ENCODE measurements around the gene GLO1.
A peak's percentile ranks its signal among the peaks of the same experiment; 100 is the strongest.
"Not testable (repeated sequence)": the region's sequence is repeated elsewhere in the genome, so short reads cannot be mapped to it uniquely, and the experiment has no call there.

GLO1 gene

DNA sequence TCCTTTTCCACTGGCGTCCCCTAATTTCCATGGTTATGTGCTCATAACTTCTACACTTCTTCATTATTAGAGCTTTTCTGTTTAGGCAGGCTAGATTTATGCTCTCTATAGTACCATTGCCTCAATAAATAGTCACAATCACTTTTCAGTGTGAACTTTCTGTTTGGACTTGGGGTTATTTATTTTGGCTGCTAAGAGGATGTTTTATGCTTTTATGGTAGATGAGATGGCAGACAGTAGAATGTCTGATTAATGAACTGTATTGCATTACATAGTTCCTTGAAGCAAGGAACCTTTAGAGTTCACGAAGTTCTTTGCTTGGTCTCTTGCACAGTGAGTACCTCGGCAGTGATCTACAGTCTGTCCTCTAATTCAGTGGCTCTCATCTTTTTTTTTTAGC lies 19.1 kb upstream of the GLO1 start:
- H3K27me3 ChIP-seq (ENCODE audit: insufficient read depth, low read length) = no peaks in the 10 kb centered on the region
- peaks cover 8% of the 10 kb centered on the region for H3K4me1 ChIP-seq (ENCODE audit: insufficient read depth, low read length)

DNA sequence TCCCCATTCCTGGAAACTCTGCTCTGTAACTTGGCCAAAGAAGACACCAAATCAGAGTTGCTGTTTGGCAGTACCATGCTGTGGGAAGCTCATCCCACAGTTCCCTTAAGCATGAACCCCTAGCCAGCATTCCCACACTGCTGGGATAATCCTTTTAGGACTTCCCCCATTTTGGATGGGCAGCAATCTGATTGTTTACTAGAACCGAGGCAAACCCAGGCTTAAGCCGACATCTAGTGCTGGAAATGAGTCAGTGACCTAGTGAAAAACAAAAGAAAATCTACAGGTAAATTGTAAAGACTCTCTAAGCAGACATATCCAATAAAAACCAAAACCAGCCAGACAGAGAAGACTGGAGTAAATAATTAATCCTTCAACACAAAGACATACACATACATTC lies 17.4 kb upstream of the GLO1 start:
- Histone ChIP-seq H3K4me3 (ENCODE audit: low read length) (no peak overlapping the region), H3K9me3 (ENCODE audit: low read length) (no peaks in the 10 kb centered on the region), H3K36me3 (ENCODE audit: insufficient read depth, low read length) (no peaks in the 10 kb centered on the region), H3K27me3 (ENCODE audit: insufficient read depth, low read length) (no peaks in the 10 kb centered on the region), H3K4me1 (ENCODE audit: insufficient read depth, low read length) (peaks cover 1% of the 10 kb centered on the region), H2AFZ (ENCODE audit: low read depth, low read length) (no peak overlapping the region)

More for the DNA sequence above, 19.1 kb upstream of the GLO1 start:
- H2AFZ ChIP-seq (ENCODE audit: low read depth, low read length) = no peak overlapping the region
- no peaks in the 10 kb centered on the region for H3K36me3 ChIP-seq (ENCODE audit: insufficient read depth, low read length)
- no peaks in the 10 kb centered on the region for H3K9me3 ChIP-seq (ENCODE audit: low read length)
- no peak overlapping the region for H3K4me3 ChIP-seq (ENCODE audit: low read length)

- Histone ChIP-seq H3K27me3 (ENCODE audit: insufficient read depth, low read length) (no peaks in the 10 kb centered on the region), H3K4me1 (ENCODE audit: insufficient read depth, low read length) (no peaks in the 10 kb centered on the region)
Measured at GRCh38 chr6:38719358-38719757, 16.4 kb upstream of the GLO1 start.

DNA sequence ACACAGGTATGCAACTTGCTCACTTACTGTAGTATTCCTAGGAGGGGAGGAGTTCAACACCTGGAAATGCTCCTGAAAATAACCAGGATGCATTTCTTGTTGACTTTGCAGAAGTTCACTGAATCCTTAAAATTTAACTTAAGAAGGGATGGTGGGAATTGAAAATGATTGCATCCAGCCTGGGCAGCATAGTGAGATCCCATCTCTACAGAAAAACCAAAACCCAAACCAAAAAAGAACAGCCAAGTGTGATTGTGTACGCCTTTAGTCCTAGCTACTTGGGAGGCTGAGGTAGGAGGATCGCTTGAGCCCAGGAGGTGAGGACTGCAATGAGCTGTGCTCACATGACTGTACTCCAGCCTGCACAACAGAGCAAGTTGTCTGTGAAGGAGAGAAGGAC lies 13.9 kb upstream of the GLO1 start:
- Histone ChIP-seq H3K36me3 (ENCODE audit: insufficient read depth, low read length) (no peaks in the 10 kb centered on the region), H3K9me3 (ENCODE audit: low read length) (no peaks in the 10 kb centered on the region), H2AFZ (ENCODE audit: low read depth, low read length) (no peak overlapping the region), H3K4me3 (ENCODE audit: low read length) (no peak overlapping the region), H3K27me3 (ENCODE audit: insufficient read depth, low read length) (no peaks in the 10 kb centered on the region), H3K4me1 (ENCODE audit: insufficient read depth, low read length) (no peaks in the 10 kb centered on the region)

More at GRCh38 chr6:38719358-38719757, 16.4 kb upstream of the GLO1 start:
- no peaks in the 10 kb centered on the region for H3K36me3 ChIP-seq (ENCODE audit: insufficient read depth, low read length)
- H3K9me3 ChIP-seq (ENCODE audit: low read length) = no peaks in the 10 kb centered on the region
- H2AFZ ChIP-seq (ENCODE audit: low read depth, low read length) = no peak overlapping the region
- H3K4me3 ChIP-seq (ENCODE audit: low read length) = no peak overlapping the region

DNA sequence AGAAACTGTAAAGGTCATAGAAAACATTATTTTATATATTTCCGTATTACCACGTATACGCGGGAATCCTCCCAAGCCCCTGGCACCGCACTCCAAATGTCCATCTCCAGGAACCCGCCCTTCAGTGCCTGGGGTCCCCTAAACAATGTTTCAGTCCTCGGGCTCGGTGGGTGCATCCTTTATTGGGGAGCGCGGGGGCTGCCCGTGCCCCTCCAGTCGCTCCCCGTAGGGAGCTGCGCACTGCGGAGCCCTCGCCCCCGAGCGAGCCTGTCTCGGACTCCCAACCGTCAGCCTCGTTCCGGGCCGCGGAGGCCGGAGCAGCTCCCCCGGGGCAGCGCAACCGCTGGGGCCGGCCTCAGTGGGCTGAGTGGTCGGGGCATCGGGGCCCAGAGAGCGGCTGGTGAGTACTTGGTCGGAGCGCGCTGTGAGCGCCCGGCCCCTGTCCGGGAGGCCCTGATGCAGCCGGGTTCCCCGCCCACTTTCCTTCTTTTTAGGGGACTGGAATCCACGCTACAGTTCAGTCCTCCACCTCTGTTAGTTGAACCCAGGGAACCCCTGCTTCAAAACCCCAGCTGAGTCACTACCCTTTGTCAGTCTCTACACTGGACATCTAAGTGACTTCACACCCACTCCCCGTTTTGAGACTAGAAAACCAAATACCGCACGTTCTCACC lies 12.2 kb upstream of the GLO1 start, which contains the start of gene DNAH8:
Gene DNAH8, plus strand, starts transcription at position 296 of the 674 bp plus-strand sequence. CDS start 7,499 bp downstream, outside the sequence.
- Histone ChIP-seq H2AFZ (ENCODE audit: low read depth, low read length) (no peak within 1 kb of the TSS), H3K4me1 (ENCODE audit: insufficient read depth, low read length) (no peaks in the 10 kb centered on the region), H3K36me3 (ENCODE audit: insufficient read depth, low read length) (no peaks in the 10 kb centered on the region), H3K9me3 (ENCODE audit: low read length) (no peaks in the 10 kb centered on the region), H3K4me3 (ENCODE audit: low read length) (no peak within 1 kb of the TSS), H3K27me3 (ENCODE audit: insufficient read depth, low read length) (no peaks in the 10 kb centered on the region)

DNA sequence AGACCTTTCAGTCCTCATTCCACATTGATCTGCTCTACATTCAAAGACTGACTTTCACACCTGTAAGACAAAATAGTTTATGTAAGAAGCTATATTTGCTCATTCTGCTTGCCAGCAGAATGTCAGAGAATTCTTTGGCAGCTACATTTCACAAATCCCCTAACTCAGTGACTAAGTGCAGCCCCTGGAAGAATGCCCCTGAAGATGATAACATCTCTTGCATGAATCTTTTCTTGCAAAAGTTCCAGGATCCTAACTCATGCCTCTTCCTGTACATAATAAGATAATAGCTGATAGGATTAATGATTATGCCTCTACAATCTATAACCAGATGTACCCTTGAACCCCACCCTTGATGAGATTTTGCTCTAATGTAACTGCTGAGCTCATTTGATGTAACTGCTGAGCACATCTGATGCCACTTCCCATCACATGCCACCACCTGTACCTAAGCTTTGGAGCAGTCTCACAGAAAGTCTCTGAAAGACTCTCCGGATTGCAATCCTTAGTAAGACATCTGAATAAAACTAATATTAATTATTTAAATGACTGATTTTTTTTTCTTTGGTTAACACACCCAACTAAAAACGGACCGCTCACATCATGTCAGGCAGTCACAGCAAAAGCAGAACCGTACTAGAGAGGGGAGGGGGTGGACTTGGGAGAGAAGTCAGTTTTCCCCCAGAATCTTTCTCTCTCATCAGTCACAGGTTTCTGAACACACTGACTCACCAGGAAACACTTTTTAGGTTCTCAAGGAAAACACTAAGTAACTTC lies 11.5 kb upstream of the GLO1 start:
- no peaks in the 10 kb centered on the region for H3K27me3 ChIP-seq (ENCODE audit: insufficient read depth, low read length)
- H3K4me1 ChIP-seq (ENCODE audit: insufficient read depth, low read length) = no peaks in the 10 kb centered on the region
- no peak overlapping the region for H3K4me3 ChIP-seq (ENCODE audit: low read length)
- H3K9me3 ChIP-seq (ENCODE audit: low read length) = no peaks in the 10 kb centered on the region
- no peak overlapping the region for H2AFZ ChIP-seq (ENCODE audit: low read depth, low read length)
- no peaks in the 10 kb centered on the region for H3K36me3 ChIP-seq (ENCODE audit: insufficient read depth, low read length)

DNA sequence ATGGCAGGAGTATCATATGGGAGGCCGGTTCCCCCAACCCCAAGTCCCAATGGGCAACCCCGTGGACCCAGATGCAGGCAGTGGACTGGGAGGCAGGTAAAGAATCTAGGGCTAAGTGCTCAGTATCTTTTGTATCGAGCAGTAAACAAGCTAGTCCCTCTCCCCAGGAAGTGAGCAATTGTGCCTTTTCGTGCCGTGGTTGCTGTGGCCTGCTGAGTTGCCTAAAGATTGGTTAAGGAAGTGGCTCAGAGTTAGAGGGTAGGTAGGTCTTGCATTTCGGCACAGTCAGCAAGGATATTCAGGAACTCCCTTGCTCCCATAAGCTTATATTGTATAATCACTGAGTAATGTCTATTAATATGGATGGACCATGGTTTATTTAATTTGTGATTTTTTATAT lies 10.9 kb upstream of the GLO1 start:
- no peak overlapping the region for H2AFZ ChIP-seq (ENCODE audit: low read depth, low read length)
- no peaks in the 10 kb centered on the region for H3K4me1 ChIP-seq (ENCODE audit: insufficient read depth, low read length)
- H3K27me3 ChIP-seq (ENCODE audit: insufficient read depth, low read length) = no peaks in the 10 kb centered on the region
- H3K36me3 ChIP-seq (ENCODE audit: insufficient read depth, low read length) = no peaks in the 10 kb centered on the region
- no peak overlapping the region for H3K4me3 ChIP-seq (ENCODE audit: low read length)
- H3K9me3 ChIP-seq (ENCODE audit: low read length) = no peaks in the 10 kb centered on the region

DNA sequence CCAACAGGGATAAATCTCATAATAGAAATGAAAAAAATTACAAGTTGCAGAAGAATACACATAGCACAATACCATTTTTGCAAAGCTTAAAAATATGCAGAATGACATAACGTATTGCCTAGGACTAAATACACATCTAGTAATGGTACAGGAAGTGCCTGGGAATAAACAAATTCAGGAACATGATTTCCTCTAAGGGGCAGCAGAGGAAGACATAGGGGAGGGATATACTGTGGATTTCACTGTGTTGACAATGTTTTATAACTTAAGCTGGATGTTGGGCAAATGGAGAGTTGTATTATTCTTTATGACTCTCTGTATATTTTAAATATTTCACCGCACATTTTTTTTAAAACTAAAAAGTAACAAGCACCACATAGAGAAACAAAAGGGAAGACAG lies 5.6 kb upstream of the GLO1 start:
- Histone ChIP-seq H3K27me3 (ENCODE audit: insufficient read depth, low read length) (no peaks in the 10 kb centered on the region), H3K9me3 (ENCODE audit: low read length) (no peaks in the 10 kb centered on the region), H3K36me3 (ENCODE audit: insufficient read depth, low read length) (no peaks in the 10 kb centered on the region), H3K4me1 (ENCODE audit: insufficient read depth, low read length) (no peaks in the 10 kb centered on the region), H3K4me3 (ENCODE audit: low read length) (no peak overlapping the region), H2AFZ (ENCODE audit: low read depth, low read length) (no peak overlapping the region)

DNA sequence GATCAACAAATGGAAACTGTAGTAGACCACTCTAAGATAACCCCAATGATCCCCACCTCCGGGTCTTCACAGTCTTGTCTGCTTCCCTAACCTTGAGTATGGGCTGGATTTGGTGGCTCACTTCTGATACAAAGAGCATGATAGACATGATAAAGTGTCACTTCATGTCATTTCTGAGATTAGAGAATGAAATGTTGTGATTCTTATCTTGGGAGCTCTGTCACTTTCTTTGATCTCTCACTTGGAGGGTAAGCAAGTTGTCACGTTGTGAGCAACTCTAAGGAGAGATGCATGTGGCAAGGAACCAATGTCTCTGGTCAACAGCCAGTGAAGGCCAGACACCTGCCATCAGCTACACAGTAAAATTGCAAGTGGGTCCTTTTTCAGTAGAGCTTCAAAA lies 3.0 kb upstream of the GLO1 start:
- Histone ChIP-seq H3K27me3 (ENCODE audit: insufficient read depth, low read length) (no peaks in the 10 kb centered on the region), H3K4me1 (ENCODE audit: insufficient read depth, low read length) (peaks cover 4% of the 10 kb centered on the region), H3K9me3 (ENCODE audit: low read length) (peaks cover 2% of the 10 kb centered on the region), H3K36me3 (ENCODE audit: insufficient read depth, low read length) (peaks cover 3% of the 10 kb centered on the region), H2AFZ (ENCODE audit: low read depth, low read length) (no peak overlapping the region), H3K4me3 (ENCODE audit: low read length) (no peak overlapping the region)

- Histone ChIP-seq H3K9me3 (ENCODE audit: low read length) (peaks cover 8% of the 10 kb centered on the region), H3K36me3 (ENCODE audit: insufficient read depth, low read length) (peaks cover 8% of the 10 kb centered on the region), H2AFZ (ENCODE audit: low read depth, low read length) (peak overlapping the region; percentile 62), H3K27me3 (ENCODE audit: insufficient read depth, low read length) (no peaks in the 10 kb centered on the region), H3K4me1 (ENCODE audit: insufficient read depth, low read length) (peaks cover 4% of the 10 kb centered on the region), H3K4me3 (ENCODE audit: low read length) (no peak overlapping the region)
Measured at GRCh38 chr6:38703949-38704590, 1.1 kb upstream of the GLO1 start.

GRCh38 chr6:38701551-38701950 lies 1.4 kb downstream of the GLO1 start:
- Histone ChIP-seq H3K9me3 (ENCODE audit: low read length) (peaks cover 12% of the 10 kb centered on the region), H3K4me3 (ENCODE audit: low read length) (no peak overlapping the region), H3K27me3 (ENCODE audit: insufficient read depth, low read length) (no peaks in the 10 kb centered on the region), H3K4me1 (ENCODE audit: insufficient read depth, low read length) (peaks cover 4% of the 10 kb centered on the region), H3K36me3 (ENCODE audit: insufficient read depth, low read length) (peaks cover 13% of the 10 kb centered on the region), H2AFZ (ENCODE audit: low read depth, low read length) (no peak overlapping the region)

GRCh38 chr6:38699702-38700101 lies 3.2 kb downstream of the GLO1 start:
- H3K4me3 ChIP-seq (ENCODE audit: low read length); H3K4me1 ChIP-seq (ENCODE audit: insufficient read depth, low read length): not testable (repeated sequence)
- H3K36me3 ChIP-seq (ENCODE audit: insufficient read depth, low read length) = peaks cover 15% of the 10 kb centered on the region

GRCh38 chr6:38697846-38698245 lies 5.1 kb downstream of the GLO1 start:
- Histone ChIP-seq H2AFZ (ENCODE audit: low read depth, low read length) (no peak overlapping the region), H3K9me3 (ENCODE audit: low read length) (peaks cover 16% of the 10 kb centered on the region), H3K4me3 (ENCODE audit: low read length) (no peak overlapping the region), H3K27me3 (ENCODE audit: insufficient read depth, low read length) (no peaks in the 10 kb centered on the region), H3K36me3 (ENCODE audit: insufficient read depth, low read length) (peaks cover 16% of the 10 kb centered on the region), H3K4me1 (ENCODE audit: insufficient read depth, low read length) (peaks cover 4% of the 10 kb centered on the region)

More at GRCh38 chr6:38699702-38700101, 3.2 kb downstream of the GLO1 start:
- H3K9me3 ChIP-seq (ENCODE audit: low read length) = peaks cover 16% of the 10 kb centered on the region
- H3K27me3 ChIP-seq (ENCODE audit: insufficient read depth, low read length); H2AFZ ChIP-seq (ENCODE audit: low read depth, low read length): not testable (repeated sequence)
